Large intestine (tissue), 3 donors: ENCODE results near the gene CRYBG2. TPM values are rescaled to one million over a fixed set of nuclear protein-coding genes. Genes with fewer than 3 reads are reported as not detected.
"Not testable (repeated sequence)": the region's sequence is repeated elsewhere in the genome, so short reads cannot be mapped to it uniquely, and the experiment has no call there.

Experiments used
- DNase-seq, 2 donors: peaks; one replicate each; pipeline versions ENCODE4 v3.0.0 to v3.0.0-alpha.2; 2013
- H3K27ac ChIP-seq: one replicate; pipeline ENCODE4 v1.5.1; 2013; ENCODE audit warnings: low read length
- H3K27me3 ChIP-seq: 2 replicates; pipeline ENCODE4 v1.6.1; 2013; ENCODE audit warnings: low read length; ENCODE audit not compliant: control insufficient read depth, insufficient read depth
- H3K36me3 ChIP-seq: 2 replicates; pipeline ENCODE4 v1.6.1; 2013; ENCODE audit warnings: low read length; ENCODE audit not compliant: control insufficient read depth, insufficient read depth
- H3K4me1 ChIP-seq: one replicate; pipeline ENCODE4 v1.6.1; 2013; ENCODE audit warnings: low read length; ENCODE audit not compliant: control insufficient read depth, insufficient read depth
- H3K4me3 ChIP-seq: one replicate; pipeline ENCODE4 v1.5.1; 2013; ENCODE audit warnings: low read length
- H3K9me3 ChIP-seq: one replicate; pipeline ENCODE4 v1.6.1; 2013; ENCODE audit warnings: mild to moderate bottlenecking, low read depth, low read length, moderate library complexity; ENCODE audit not compliant: control insufficient read depth
- WGBS: methylation state at CpG from one replicate; pipeline ENCODE4 v1.1.5; 2013; ENCODE audit warnings: low lambda C conversion rate; ENCODE audit not compliant: insufficient coverage; 5-methylcytosine and 5-hydroxymethylcytosine counted together
- polyA plus RNA-seq: library from polyadenylated mRNA; unstranded; fragments of 120-200 nt; gene quantifications from one replicate; pipeline ENCODE4 v1.2.1, GENCODE V29; 2013

CRYBG2 gene
- polyA plus RNA-seq, 1 donor: 3.9 TPM

DNA sequence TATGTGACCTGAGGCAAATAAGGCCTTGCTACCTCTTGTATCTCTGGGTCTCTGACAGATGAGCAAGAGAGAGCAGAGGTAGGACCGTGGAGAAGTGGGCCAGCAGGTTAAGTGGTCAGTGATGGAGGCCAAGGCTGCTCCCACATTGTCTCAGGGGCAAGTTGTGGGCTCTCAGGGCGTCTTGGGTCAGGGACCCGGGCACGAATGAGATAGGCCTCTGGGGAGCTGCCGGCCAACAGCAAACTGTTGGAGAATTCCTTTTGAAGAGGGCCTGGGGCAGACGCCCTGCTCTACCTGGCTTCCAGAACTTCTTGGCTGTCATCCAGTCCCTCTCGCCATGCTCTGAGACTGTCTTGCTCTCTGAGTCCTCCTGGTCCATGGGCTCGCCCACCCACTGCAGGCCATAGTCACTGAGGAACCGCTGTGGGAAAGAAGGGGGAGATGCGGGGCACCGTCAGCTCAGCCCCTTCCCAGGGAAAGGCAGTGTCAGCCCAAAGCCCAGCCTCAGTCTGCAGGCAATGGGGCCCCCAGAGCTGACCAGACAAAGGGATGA, 59.9 kb downstream of the CRYBG2 start:
- Histone ChIP-seq H3K4me3 (no peak overlapping the region), H3K27ac (no peak overlapping the region), H3K36me3 (peaks cover 33% of the 10 kb centered on the region), H3K9me3 (no peaks in the 10 kb centered on the region), H3K27me3 (no peaks in the 10 kb centered on the region), H3K4me1 (no peaks in the 10 kb centered on the region)
- DNase-seq: no peak
- WGBS: no CpG with 5 or more reads among the region's 11 CpGs

DNA sequence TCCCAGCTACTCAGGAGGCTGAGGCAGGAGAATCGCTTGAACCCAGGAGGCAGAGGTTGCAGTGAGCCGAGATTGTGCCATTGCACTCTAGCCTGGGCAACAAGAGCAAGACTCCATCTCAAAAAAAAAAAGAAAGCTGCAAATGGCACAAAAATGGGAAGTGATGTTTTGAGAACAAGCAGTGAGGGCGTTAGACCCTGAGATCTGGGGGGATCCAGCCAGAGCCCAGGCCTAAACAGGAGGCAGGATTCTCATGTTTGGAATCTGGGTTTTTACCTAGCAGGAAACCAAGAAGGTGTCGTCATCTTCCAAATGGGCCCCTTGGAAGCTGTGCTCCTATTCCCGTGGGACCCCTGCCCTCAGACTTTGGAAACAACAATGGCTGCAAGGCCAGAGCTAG, 61.2 kb downstream of the CRYBG2 start:
- H3K4me1 ChIP-seq: not testable (repeated sequence)

DNA sequence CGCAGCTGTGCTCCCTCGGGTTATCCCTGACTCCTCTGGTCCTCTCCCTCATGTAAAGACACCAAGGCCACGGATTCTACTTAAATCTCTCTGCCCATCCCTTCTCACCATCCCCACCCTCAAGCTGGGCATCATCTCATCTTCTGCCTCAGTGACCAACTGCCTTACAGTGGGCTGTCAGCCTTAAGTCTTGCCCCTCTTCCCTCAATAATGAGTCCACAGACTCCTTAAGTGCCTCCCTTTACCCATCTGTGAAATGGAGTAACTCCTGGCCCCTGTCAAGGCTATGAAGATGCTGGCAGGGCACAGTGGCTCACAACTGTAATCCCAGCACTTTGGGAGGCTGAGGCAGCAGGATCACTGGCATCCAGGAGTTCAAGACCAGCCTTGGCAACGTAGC, 62.0 kb downstream of the CRYBG2 start:
- Histone ChIP-seq H3K4me1 (no peaks in the 10 kb centered on the region), H3K9me3 (no peaks in the 10 kb centered on the region), H3K27me3 (no peaks in the 10 kb centered on the region), H3K27ac (no peak overlapping the region), H3K36me3 (peaks cover 25% of the 10 kb centered on the region), H3K4me3 (no peak overlapping the region)
- no peak for DNase-seq
- no CpG with 5 or more reads among the region's 4 CpGs for WGBS

More for the DNA sequence above, 61.2 kb downstream of the CRYBG2 start:
- WGBS: no CpG with 5 or more reads among the region's 5 CpGs
- not testable (repeated sequence) for H3K4me3 ChIP-seq, H3K27ac ChIP-seq, H3K27me3 ChIP-seq, H3K9me3 ChIP-seq, DNase-seq
- H3K36me3 ChIP-seq: peaks cover 32% of the 10 kb centered on the region

DNA sequence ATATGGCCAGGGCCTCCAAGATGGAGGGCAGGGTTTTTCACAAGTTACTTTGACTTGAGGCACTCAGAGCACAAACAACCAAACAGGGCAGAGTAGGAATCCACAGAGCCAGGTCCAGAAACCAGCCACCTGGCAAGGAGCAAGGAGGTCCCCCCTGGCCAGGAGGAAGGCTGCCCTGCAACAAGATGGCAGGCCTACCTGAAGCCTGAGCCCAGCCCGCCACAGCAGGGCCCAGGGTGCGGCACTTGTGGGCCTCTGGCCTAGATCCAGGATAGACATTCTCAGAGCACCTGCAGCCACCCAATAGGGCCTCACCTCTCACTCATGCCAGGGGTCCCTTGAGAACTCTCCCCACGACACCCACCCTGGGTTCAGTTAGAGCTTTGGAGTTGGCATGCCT, 62.5 kb downstream of the CRYBG2 start:
- no peaks in the 10 kb centered on the region for H3K4me1 ChIP-seq
- no peak for DNase-seq
- H3K9me3 ChIP-seq: no peaks in the 10 kb centered on the region
- no peaks in the 10 kb centered on the region for H3K27me3 ChIP-seq
- no peak overlapping the region for H3K4me3 ChIP-seq
- no peak overlapping the region for H3K27ac ChIP-seq
- WGBS: no CpG with 5 or more reads among the region's 3 CpGs
- peaks cover 20% of the 10 kb centered on the region for H3K36me3 ChIP-seq

DNA sequence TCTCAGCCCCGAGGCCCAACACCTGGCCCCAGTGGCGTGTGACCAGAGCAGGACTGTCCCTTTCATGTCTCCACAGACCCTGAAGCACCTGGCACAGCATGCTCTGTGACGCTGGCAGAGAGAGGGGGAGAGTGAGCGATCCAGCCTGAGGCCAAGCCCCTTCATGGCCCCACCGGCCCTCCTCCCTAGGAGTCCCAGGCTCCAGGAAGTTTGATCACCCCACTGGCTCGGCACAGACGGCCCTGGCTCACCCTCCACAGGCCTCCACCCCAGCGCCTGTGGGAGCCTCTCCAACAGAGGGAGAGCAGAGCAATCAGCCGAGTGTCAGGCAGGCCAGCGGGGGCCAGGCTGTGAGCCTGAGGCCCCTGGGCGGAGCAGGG, 63.1 kb downstream of the CRYBG2 start:
- no peaks in the 10 kb centered on the region for H3K4me1 ChIP-seq
- H3K4me3 ChIP-seq: no peak overlapping the region
- WGBS: no CpG with 5 or more reads among the region's 11 CpGs
- H3K36me3 ChIP-seq: peaks cover 17% of the 10 kb centered on the region
- H3K27me3 ChIP-seq: no peaks in the 10 kb centered on the region
- no peak for DNase-seq
- H3K9me3 ChIP-seq: no peaks in the 10 kb centered on the region
- H3K27ac ChIP-seq: no peak overlapping the region

DNA sequence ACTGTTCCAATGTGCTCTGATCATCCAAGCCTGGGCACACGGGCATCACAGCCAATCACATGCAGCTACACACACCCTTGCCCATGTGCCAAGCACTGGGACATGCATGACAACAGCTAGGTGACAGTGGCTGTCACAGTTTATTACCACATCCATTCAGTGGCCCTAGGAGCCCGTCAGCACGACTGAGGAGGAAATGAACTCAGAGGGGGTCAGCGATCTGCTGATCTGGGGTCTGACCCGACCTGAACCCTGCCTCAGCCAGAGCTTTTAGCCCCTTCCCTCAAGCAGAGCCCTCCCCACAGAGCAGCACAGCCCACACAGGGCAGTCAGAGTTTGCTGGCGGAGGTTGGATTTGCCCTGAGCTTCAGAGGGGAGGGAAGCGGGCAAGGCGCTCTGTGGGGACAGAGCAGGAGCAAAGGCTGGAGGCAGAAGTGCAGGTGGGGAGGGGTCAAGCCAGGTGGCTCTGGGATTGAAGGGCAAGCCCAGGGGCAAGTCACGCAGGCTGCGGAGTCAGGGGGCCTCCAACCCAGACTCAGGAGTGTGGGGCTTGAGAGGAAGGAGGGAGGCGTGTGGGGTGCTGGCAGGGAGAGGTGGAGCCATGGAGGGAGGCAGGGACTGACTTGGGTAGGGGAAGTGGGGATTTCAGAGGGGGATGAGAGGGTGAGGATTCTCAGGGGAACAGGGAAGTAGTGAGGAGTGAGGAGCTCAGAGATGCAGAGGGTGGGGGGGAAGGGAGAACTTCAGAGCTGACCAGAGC, 63.6 kb downstream of the CRYBG2 start:
- no CpG with 5 or more reads among the region's 11 CpGs for WGBS
- DNase-seq: no peak
- no peaks in the 10 kb centered on the region for H3K27me3 ChIP-seq
- H3K4me1 ChIP-seq: no peaks in the 10 kb centered on the region
- H3K9me3 ChIP-seq: no peaks in the 10 kb centered on the region
- H3K36me3 ChIP-seq: peaks cover 16% of the 10 kb centered on the region
- H3K27ac ChIP-seq: no peak overlapping the region
- no peak overlapping the region for H3K4me3 ChIP-seq

DNA sequence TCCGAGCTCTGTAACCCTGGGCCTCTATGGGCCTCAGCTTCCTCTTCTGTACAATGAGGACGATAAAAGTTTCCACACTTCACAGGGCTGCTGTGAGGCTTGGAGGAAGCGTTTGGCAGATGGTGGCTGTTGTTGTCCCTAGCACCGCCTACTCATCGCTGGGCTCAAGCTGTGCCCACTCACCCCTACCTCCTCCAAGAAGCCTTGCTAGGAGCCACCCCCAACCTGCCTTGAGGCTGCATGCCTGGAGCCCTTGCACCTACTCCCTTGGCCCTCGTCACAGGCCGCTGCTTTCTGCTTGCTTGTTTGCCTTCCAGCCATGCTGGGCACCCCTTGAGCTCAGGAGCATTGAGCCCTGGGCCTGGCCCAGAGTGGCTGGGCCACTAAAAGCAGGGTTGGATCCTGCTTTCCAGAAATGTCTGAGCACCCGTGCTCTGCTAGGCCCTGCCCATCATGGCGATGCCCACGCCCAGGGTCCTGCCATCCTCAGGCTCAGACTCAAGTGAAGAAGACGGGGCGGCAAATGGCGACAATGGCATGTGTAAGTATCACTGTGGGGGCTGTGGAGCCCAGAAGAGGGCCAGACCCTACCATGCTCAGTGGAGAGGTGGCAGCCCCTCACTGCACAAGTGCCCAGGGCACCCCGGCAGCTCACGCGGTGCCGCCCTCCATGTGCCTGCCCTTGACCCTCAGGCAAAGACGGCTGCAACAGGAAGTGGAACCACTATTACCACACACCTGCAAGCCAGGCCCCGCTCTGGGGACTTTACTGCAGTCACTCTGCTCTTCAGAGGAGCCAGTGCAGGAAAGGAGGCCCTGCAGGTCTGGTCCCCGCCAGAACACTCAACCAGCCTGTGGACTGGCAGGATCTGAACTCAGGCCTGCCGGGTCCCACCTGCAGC, 64.5 kb downstream of the CRYBG2 start:
- H3K27me3 ChIP-seq: no peaks in the 10 kb centered on the region
- no peaks in the 10 kb centered on the region for H3K9me3 ChIP-seq
- DNase-seq: no peak
- H3K27ac ChIP-seq: no peak overlapping the region
- WGBS: no CpG with 5 or more reads among the region's 21 CpGs
- H3K4me3 ChIP-seq: no peak overlapping the region
- peaks cover 4% of the 10 kb centered on the region for H3K4me1 ChIP-seq
- peaks cover 16% of the 10 kb centered on the region for H3K36me3 ChIP-seq

DNA sequence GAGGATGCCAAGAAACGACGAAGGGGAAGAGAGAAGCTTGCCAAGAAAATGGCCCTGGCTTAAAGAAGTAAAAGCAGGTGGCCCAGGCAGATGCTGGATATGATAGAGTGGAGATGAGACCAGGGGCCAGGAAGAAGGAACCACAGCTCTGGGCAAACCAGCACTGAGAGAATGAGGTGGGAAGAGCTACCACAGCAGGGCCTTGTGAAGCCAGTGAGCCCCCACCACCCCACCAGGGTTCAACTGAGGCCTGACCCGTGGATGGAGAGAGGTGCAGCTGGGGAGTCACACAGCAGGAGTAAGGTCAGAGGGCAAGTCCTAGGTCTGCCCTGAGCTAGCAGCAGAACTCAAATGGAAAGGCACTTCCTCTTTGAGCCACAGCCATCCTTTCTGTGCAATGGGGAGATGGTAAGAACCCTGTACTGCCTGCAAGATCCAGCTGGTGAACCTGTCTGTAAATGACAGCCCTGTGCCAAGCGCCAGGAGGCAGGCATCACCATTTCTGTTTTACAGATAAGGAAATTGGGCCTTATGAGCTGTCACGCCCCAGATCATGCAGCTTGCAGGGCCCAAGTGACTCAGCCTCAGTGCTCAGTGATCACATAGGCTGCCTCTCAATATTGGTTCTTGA, 65.5 kb downstream of the CRYBG2 start:
- peaks cover 16% of the 10 kb centered on the region for H3K36me3 ChIP-seq
- peaks cover 4% of the 10 kb centered on the region for H3K4me1 ChIP-seq
- no peak for DNase-seq
- no peak overlapping the region for H3K4me3 ChIP-seq
- no CpG with 5 or more reads among the region's 5 CpGs for WGBS
- no peaks in the 10 kb centered on the region for H3K9me3 ChIP-seq
- H3K27ac ChIP-seq: no peak overlapping the region
- H3K27me3 ChIP-seq: no peaks in the 10 kb centered on the region

DNA sequence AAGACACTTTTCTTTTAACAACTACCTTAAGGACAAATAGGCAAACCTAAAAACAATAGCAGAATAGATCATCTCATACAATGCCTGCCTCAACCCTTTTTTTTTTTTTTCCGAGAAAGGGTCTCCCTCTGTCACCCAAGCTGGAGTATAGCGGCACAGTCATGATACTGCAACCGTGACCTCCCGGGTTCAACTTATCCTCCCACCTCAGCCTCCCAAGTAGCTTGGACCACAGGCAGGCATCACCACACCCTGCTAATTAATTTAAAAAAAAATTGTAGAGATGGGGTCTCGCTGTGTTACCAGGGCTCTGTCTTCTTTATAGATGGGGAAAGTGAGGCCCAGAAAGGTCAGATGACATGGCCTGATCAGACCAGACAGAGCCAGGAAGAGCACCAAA, 66.1 kb downstream of the CRYBG2 start:
- Histone ChIP-seq H3K4me1 (peaks cover 4% of the 10 kb centered on the region), H3K27ac (no peak overlapping the region), H3K27me3 (no peaks in the 10 kb centered on the region), H3K9me3 (no peaks in the 10 kb centered on the region), H3K36me3 (peaks cover 15% of the 10 kb centered on the region), H3K4me3 (no peak overlapping the region)
- no CpG with 5 or more reads among the region's 5 CpGs for WGBS
- DNase-seq: no peak

DNA sequence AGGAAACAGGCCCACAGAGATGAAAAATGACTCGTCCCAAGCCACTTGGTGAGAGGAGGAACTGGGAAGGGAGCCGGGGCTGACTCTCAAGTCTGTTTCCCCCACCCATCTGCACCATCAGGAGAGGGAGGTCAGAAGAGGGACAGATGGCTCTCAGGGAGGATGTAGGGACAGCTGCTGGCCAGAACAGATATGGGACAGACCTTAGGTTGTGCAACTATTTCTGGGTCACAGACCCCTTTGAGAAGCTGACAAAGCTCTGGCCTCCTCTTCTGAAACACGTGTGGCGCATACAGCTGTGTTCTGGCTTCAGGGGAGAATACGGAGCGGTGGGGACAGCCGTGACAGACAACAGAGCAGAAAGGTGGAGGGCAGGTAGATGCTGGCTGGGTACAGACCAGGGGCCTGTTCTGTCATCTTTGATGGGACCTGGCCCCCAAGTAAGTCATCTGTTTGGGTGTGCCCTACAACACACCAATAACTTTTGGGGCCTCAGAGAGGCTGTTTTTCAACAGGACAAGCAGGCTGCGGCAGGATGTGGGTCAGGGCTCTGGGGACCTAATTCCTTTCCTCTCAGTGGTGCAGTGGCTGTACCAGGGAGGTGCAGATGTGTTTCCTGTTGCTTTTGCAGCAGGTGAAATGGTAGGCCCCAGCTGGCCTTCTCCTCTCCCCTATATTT, 66.8 kb downstream of the CRYBG2 start:
- Histone ChIP-seq H3K4me1 (peaks cover 4% of the 10 kb centered on the region), H3K27me3 (no peaks in the 10 kb centered on the region), H3K36me3 (peaks cover 14% of the 10 kb centered on the region), H3K9me3 (no peaks in the 10 kb centered on the region), H3K4me3 (no peak overlapping the region), H3K27ac (no peak overlapping the region)
- WGBS: no CpG with 5 or more reads among the region's 8 CpGs
- no peak for DNase-seq
